Lower lobe of right lung (tissue), 2 donors: ENCODE data around the gene SS18L1. TPM values are rescaled to one million over a fixed set of nuclear protein-coding genes. Genes with fewer than 3 reads are reported as not detected.

Experiments
- ATAC-seq, 2 donors: fragments of 200-7000 bp; cut with Tn5 transposase; one replicate each; pipeline ENCODE4 v1.9.1; 2020 to 2022; ENCODE audit warnings: mild to moderate bottlenecking in 2 of 2, moderate library complexity in 2 of 2
- DNase-seq: peaks from one replicate; pipeline ENCODE4 v3.0.0-alpha.2; 2020
- H3K27ac ChIP-seq: fragments of 200-600 bp; one replicate; pipeline ENCODE4 v1.8.0; 2022
- H3K27me3 ChIP-seq: fragments of 200-600 bp; one replicate; pipeline ENCODE4 v1.8.0; 2022; ENCODE audit warnings: low read depth
- H3K36me3 ChIP-seq: fragments of 200-600 bp; one replicate; pipeline ENCODE4 v1.8.0; 2022; ENCODE audit warnings: mild to moderate bottlenecking
- H3K4me1 ChIP-seq: fragments of 200-600 bp; one replicate; pipeline ENCODE4 v1.8.0; 2022
- H3K4me3 ChIP-seq: fragments of 200-600 bp; one replicate; pipeline ENCODE4 v1.8.0; 2022; ENCODE audit warnings: mild to moderate bottlenecking
- H3K9me3 ChIP-seq: fragments of 200-600 bp; one replicate; pipeline ENCODE4 v1.8.0; 2022
- CTCF ChIP-seq: fragments of 200-600 bp; IDR thresholded peaks from one replicate; pipeline ENCODE4 v1.8.0; 2022; ENCODE audit warnings: antibody characterized with exemption, mild to moderate bottlenecking
- intact Hi-C: fragments of 100-400 bp; cut with DNase I; formaldehyde crosslinking; loops from one replicate; pipeline ENCODE4 v1.11.0; 2022
- total RNA-seq: library from RNA; stranded (reverse); fragmentation: NEBNext Ultra II Directional; extraction: Animal tissue kit (Norgen Biotek cat#: 25700); gene quantifications from one replicate; pipeline ENCODE4 v1.2.1, GENCODE V29; 2021
- donor health status: DM: no; HTN: yes; CAD: no; lungs with severe emphysema.

The SS18L1 gene
- total RNA-seq, 1 donor from 2014 or later = 17.8 TPM

DNA sequence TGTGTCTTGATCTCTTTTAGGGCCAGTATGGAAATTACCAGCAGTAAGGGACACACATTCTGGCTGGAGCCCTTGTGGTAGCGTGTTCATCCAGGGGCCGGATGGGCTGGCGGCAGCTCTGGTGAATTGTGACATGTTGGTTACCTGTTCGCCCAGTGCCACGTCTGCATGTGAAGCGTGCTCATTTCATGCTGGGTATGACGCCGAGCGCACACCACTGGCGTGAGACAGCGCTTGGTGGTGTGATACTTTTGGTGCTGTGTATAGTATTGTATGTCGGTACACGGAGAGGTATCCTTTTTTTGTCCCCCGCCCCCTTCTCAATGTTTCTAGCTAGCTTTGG lies 35.6 kb downstream of the SS18L1 start:
- Histone ChIP-seq H3K4me3 (no peak overlapping the region), H3K4me1 (peaks cover 15% of the 10 kb centered on the region), H3K27me3 (no peaks in the 10 kb centered on the region), H3K27ac (no peak overlapping the region), H3K9me3 (no peaks in the 10 kb centered on the region), H3K36me3 (peaks cover 43% of the 10 kb centered on the region)
- DNase-seq (no peak), ATAC-seq (no peak)
- intact Hi-C loops = no loop called here
- no peak for TF ChIP-seq CTCF

DNA sequence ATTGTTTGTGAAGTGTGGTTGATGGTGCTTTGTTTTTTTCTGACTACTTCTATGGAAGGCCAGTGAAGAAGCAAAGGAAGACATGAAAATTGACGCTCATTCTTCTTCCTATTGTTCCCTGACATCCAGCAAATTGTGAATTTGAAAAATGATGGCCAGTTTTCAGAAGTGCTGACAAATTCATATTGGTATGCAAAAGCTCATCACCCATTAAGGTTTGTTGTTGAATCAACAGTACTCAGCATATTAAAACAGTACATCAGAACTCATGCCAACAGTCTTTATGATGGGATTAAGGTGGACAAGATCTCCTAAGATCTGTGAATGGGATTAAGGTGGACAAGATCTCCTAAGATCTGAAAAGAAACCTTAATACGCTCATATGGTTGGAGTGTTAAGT lies 38.2 kb downstream of the SS18L1 start:
- H3K9me3 ChIP-seq = no peaks in the 10 kb centered on the region
- no peak overlapping the region for H3K27ac ChIP-seq
- intact Hi-C loops = no loop called here
- no peaks in the 10 kb centered on the region for H3K27me3 ChIP-seq
- no peak for ATAC-seq
- peak overlapping the region; percentile 95 for H3K4me3 ChIP-seq
- H3K4me1 ChIP-seq = peaks cover 30% of the 10 kb centered on the region
- no peak for TF ChIP-seq CTCF
- H3K36me3 ChIP-seq = peaks cover 19% of the 10 kb centered on the region
- DNase-seq = no peak

DNA sequence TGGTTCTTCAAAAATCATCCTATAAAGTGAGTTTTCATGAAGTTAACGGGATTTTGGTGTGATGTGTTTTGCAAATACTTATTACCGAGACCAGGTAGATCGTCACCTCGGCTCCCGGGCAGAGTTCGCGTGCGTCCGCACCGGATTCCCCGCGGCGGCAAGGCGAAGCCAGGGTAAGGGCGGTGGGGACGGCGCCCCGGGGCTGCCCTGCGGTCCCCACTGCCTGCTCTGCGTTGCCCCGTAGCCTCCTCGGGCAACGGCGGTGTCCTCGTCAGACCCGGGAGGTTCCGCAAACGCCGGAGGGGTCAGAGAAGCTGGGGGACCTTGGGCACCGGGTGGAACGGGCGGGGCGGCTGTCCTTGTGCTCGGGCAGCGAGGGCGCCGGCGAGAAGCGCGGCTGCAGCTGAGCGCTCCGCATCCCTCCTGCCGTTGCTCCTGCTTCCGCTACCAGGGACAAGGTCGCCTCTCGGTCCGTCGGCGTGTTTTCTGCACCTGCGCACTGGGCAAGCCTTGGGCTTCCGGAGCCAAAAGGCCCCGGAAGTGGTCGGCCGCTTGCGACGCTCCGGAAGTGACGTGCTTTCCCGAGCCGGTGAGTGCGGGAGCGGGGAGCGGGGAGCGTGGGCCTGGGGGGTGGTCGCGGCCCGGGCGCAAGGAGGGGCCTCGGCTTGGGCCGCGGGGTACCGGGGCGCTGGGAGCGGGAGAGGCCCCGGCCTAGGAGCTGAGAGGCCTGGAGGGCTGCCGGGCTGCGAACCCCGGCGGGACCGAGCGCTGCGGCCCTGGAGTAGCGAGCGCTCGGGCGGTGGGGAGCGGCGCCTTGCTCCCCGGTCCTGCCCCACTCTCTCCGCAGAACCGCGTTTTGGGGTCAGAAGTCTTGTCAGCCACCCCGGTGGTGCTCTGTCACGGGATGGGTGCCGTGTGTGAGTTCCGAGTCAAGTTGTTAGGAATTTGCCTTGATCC lies 39.2 kb downstream of the SS18L1 start, which contains the start of gene MTG2:
Gene MTG2 (plus strand): TSS at position 560 of the 957 bp plus-strand sequence. CDS start 10,393 bp downstream, outside the sequence.
- Histone ChIP-seq H3K4me3 (peak within 1 kb of the TSS; percentile 95), H3K27me3 (no peaks in the 10 kb centered on the region), H3K36me3 (peaks cover 16% of the 10 kb centered on the region), H3K27ac (peak within 1 kb of the TSS; percentile 96), H3K9me3 (no peaks in the 10 kb centered on the region), H3K4me1 (peaks cover 37% of the 10 kb centered on the region)
- ATAC-seq (peak; percentile 98 to 99), DNase-seq (peak; percentile 97)
- no peak for TF ChIP-seq CTCF
- intact Hi-C loops = no loop called here

GRCh38 chr20:62183426-62184142 lies 40.0 kb downstream of the SS18L1 start:
- H3K27ac ChIP-seq = peak overlapping the region; percentile 96
- TF ChIP-seq CTCF = no peak
- H3K4me1 ChIP-seq = peaks cover 37% of the 10 kb centered on the region
- ATAC-seq (no peak), DNase-seq (no peak)
- peak overlapping the region; percentile 95 for H3K4me3 ChIP-seq
- H3K36me3 ChIP-seq = peaks cover 13% of the 10 kb centered on the region
- intact Hi-C loops = no loop called here
- no peaks in the 10 kb centered on the region for H3K27me3 ChIP-seq
- H3K9me3 ChIP-seq = no peaks in the 10 kb centered on the region

DNA sequence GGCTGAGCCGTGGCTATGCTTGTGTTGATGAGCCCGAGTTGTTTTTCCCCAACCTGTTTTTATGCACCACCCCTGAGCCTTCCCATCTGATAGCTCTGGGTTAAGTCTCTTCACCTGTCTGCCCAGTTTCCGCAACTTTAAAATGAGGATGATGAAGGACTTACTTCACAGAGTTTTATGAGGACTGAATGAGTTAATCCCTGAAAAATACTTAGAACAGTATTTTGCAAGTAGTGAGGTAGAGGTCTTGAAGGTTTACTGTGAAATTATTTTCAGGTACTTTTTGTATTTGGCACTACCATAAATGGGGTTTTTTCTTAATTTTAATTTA lies 42.5 kb downstream of the SS18L1 start:
- no peak for DNase-seq
- no peak for TF ChIP-seq CTCF
- intact Hi-C loops = no loop called here
- Histone ChIP-seq H3K9me3 (no peaks in the 10 kb centered on the region), H3K27me3 (no peaks in the 10 kb centered on the region), H3K36me3 (peaks cover 24% of the 10 kb centered on the region), H3K4me1 (peaks cover 37% of the 10 kb centered on the region), H3K27ac (no peak overlapping the region), H3K4me3 (no peak overlapping the region)
- no peak for ATAC-seq
